NCI-H2171 treated with DMSO at 0.1 percent for 48 hours (cell line): Measurements from ENCODE around the gene NLGN1.

Source experiments
- DNase-seq: peaks from one replicate; lab custom pipeline; 2025; lab: John Stamatoyannopoulos, UW

NLGN1 gene

DNA sequence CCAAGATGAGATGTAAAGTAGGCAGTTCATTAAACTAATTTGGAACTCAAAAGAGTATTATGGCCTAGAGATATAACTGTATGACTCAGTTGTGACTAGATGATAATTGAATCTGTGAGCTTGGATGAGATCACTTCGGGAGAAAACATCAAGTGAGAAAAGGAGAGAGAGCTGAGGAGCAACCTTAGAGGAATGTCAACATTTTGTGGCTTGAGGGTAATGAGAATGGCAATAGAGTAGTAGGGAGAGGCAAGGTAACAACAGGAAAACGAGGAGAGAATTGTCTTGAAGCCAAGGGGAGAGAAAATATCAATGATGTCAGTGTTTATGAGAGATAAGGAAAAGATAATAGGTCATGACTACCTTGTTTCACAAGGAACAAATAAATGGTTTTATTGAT lies 580.2 kb downstream of the NLGN1 start:
- no peak for DNase-seq

DNA sequence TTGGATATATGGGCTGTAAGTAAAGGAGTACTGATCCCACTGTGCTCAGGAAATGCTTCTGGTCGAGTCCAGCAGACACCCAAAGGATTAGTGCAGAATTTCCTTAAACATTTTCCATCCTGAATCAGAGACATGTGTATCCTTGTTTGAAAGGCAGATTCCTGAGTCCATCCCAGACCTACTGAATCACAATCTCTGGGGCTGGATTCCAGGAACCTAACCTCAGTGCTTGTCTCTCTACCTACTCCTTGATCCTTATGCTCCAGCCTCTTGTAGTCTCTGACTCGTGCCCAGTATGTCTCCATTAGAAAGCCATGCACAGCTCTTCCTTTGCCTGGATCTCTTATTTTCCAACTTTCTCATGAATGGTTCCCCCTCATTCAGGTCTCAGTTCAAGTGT lies 585.8 kb downstream of the NLGN1 start:
- DNase-seq, result no peak

DNA sequence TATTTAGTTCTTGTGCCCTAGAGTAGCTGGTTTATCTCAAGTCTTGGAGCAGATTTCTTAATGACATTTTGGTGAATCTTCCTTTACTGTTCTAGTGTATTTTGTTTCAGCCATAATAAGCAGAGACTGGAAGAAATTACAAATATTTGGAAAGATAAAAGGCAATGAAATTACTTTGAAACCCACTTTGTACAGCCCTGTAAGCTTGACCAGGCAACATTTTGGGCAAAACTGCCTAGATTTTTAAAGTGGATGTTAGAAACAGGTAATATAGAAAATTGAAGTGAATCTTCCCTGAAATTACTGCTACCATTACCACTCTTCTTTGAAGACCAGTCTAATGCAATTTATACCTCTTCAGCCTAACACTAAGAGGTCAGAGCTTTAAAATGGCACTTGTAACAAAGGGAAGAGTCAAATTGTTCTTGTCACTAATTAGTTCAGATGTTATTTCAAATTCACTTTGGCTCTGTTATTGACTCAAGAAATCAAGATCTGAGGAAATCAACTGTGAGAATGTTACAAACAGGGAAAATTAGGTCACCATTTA lies 589.4 kb downstream of the NLGN1 start:
- DNase-seq, result no peak

DNA sequence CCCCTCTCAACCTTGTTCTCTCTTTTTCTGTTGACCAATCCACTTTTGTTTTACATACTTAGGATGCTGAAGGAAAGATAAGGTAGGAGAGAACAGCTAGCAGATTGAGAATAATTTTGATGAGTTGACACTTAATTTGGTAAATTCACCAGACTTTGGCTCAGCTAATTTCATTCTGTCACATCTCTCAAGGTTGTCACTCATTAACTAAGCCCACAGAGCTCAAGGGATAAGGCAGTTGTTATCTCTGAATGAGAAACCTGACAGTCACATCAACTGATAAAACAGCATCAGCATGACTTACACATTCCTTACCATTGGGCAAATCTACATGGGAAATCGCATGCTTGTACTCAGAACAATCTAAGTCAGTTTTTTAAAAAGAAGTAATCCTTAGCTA lies 591.4 kb downstream of the NLGN1 start:
- no peak for DNase-seq

DNA sequence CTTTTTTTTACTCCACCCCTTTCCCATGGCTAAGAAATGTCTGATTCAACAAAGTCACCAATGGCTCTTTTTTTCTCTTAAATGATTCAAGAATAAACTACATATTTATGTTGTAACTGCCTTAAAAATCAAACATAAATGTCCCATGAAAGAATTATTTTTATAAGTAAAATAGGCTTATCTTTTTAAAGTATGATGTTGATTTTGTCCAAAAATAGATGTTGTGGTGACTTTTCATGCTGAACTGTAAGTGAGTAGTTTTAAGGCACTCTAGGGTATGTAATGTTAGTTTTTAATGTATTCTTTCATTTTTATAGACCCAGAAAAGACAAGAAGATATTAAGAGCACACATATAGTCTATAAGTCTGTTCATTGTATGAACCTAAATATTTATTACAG lies 594.9 kb downstream of the NLGN1 start:
- no peak for DNase-seq

DNA sequence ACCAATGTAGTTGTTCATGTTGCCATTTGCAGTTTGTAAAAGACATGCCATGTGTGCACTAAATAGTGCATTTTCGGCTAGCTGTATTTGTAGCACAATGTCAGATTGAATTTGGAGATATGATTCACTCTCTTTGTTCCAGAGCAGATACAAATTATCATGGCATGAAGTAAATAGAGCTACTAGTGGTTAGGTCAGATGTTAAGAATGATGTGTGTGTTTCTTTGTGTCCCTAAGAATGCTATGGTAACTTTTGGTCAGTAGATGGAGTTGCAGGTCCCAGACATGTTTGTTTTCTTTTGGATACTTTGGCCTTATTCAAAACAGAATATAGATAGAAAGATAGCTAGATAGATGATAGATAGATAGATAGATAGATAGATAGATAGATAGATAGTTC lies 595.8 kb downstream of the NLGN1 start:
- peak; percentile 13 for DNase-seq

DNA sequence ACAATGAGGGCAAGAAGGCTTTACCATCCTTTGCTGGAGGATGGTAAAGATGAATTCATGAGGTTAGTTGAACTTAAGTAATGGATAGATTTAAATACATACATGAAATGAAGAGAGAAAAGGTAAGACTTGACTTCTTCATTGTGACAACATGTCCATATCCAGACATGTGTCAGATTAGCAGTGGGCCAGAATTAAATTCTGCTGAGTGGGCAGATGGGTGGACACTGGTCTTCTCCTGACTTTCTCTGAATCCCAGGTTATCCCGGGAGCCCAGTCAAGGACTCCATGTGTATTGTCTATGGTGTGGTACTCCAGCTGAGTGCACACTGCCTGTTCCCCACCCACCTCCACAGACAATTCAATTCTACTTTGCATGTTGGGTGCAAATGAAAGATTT lies 603.1 kb downstream of the NLGN1 start:
- DNase-seq, result no peak

DNA sequence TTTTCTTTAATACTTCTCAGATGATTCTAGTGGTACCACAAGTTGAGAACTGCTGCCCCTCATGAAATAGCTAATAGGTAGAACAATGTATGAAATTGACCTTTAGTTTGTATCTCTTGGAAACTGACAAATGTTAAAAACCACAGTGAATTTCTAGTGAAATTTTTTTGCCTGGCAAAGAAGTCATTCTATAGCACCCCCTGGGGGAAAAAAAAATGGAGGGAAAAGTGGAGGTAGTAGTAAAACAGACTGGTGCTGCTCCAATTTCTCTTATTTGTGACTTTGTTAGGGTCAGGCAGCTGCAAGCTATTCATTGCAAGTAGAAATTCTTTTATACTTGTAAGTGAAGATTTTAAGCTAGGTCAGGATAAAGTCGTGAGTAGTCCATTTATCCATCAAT lies 605.0 kb downstream of the NLGN1 start:
- peak; percentile 7 for DNase-seq

DNA sequence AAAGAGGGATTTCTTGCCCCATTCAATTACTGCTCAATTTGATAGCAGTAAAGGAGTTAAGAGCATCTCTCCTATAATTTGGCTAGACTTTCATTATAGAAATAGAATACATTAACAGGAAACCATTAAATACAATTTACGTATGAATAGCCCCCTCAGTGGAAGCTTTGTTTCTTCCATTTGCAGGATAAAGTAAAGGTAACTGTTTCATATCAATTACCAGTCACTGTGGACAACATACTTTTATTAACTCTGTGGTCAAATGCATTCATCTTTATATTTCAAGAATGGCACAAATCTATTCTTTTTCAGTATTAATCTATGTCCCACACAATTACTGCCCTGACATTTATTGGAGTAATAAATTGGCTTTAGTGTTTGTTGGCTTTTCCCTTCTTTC lies 613.4 kb downstream of the NLGN1 start:
- no peak for DNase-seq

DNA sequence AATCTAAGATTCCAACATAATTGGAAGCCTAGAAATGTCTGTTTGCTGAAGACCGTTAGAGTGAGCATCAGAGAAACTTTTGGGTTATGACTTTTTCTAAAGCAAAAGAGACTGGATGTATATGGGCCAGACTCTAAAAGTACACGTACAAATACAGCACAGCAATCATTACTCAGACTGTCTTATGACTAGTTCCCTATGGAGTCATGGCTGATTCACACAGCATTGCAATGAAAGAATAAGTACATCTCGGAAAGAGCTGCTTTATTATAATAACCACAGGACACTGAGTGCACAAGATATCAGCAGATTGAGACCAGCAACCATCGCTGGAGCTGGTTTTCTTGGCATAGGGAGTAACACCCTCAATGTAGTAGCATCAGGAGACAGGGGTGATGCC lies 618.6 kb downstream of the NLGN1 start:
- DNase-seq, result no peak

DNA sequence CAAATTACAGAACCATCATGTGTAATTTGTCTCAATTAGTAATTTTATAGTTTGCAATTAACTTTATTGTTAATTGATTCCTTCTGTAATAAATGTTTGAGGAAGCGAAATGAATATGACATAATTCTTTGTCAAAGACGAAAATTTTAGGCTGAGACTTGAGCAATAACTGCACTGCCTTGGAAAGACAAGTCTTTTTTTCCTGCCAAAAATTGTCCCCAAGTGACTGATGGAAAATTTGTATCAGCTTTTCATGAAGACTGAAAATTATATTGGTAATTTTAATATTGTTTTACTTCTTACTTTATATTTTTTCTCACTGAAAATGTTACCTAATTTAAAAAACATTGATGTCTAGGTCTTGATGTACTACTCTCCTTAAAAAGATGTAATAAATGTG lies 622.6 kb downstream of the NLGN1 start:
- no peak for DNase-seq

DNA sequence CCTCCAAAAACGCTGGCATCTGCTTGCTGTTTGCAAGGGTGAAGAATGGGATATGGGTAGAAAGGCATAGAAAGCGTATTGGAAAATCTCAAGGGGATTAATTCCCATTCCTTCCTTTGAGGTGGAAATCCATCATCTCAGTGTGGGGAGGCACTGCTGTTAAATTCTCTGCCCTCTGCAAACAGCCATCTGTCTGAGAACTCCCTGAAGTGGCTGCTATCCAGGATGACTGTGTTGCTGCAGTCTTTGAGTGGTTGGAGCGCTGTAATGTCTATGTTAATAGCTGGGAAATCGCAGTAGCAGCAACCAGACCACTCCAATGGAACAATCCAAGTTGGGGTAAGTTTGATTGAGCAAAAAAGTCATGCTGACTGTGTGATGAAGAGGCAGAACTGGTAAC lies 625.9 kb downstream of the NLGN1 start:
- peak; percentile 96 for DNase-seq

DNA sequence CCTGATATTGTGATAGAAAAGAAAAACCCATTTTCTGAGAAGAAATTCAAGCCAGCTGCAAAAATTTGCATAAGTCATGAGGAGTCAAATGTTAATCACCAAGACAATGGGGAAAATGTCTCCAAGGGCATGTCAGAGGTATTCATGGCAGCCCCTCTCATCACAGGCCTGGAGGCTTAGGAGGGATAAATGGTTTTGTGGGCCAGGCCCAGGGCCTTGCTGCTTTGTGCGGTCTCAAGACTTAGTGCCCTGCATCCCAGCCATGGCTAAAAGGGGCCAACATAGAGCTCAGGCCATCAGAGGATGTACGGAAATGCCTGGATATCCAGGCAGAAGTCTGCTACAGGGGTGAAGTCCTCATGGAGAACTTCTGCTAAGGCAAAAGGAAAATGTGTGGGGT lies 631.1 kb downstream of the NLGN1 start:
- DNase-seq, result no peak

DNA sequence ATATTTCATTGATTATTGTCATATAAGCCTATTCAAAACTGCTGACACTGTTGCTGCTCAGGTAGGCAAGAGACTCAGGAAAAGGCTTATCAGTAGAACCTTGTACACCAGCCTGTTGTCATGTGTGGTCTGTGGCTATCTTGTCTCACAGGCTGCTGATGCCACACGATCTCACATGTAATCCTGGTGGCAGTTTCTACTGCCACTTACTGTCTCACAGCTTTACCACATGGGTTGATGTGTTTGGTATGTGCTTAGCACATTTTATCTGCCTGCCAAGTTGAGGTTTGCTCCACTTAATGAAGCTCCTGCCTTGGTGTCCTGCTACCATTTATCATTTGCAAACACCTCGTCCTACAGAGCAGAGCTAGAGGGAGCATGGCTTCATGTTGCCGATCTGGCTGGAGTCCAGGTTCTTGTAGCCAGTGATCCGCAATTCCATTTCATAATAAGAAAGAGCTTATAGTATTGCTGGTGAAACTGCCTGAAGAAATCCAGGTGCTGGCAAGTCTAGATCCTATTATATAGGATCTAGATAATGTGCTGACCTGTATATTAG lies 637.9 kb downstream of the NLGN1 start:
- DNase-seq, result peak; percentile 65

DNA sequence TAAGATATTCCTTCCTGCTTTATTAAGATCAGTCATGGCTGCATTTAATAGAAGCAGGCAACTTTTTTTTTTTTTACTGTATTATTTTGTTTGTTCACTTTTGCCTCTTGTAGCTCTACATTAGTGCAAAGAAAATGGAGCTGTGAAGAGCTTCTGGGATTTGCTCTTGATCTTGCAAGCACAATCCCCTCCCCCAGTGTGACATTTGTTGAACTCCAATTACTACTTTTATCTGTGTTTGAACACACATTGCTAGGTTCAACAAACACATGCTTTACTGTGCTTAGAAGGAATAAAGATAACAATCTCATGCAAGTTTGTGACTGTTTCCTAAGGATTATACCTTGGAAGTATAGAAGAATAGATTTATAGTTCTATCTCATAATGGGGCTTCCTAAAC lies 648.8 kb downstream of the NLGN1 start:
- no peak for DNase-seq

DNA sequence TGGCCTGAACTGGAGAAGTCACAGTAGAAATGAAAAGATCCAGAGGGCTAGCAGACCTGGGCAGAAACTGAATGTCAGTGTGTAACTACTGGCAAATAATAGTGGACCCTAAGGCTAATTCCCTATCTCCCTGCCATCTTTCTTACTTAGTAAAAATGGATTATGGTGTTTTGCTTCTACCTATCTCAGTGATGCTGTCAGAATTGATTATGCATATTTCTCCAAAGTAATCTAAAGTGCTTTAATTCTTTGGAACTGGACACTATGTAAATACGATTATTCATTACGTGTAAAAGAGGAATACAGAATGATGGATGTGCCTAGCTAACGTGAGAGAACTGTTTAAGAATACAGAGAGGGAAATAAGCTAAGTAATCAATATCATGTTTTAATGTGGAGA lies 651.9 kb downstream of the NLGN1 start:
- no peak for DNase-seq

DNA sequence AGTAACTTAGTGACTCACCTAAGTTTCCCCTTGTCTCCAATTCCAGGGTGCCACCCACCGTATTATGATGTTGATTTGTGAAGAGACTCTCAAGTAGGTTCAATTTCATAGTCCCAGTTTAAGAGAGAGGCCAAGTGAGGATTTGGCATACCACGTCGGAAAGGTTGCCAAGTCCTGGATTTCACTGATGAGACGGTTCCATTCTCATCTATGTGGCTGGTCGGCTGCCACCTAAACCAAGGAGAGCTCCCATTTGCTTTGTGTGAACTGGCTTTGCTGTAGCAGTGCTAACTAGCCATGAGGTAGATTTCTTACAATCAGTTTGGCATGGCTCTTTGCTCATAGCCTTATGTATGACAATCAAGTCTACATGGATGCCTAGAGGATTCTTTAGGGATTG lies 653.6 kb downstream of the NLGN1 start:
- no peak for DNase-seq

DNA sequence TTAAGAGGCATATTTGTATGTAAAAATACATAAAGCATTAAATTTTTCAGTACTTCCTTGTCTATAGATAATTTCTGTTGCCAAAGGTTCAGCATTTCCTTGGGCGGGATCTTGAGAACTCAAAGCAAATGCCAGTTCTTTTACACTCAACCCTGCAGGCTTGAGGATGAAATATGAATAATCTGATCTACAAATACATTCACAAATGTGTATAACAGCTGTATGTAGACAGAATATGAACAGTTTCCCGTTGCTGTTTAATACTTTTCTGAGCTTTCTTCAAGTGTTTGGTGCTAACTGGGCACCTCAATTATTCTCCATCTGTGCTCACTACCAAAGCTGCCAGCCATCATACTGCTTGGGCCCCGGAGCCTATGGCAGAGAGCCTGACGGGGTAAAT lies 661.3 kb downstream of the NLGN1 start:
- DNase-seq, result no peak

DNA sequence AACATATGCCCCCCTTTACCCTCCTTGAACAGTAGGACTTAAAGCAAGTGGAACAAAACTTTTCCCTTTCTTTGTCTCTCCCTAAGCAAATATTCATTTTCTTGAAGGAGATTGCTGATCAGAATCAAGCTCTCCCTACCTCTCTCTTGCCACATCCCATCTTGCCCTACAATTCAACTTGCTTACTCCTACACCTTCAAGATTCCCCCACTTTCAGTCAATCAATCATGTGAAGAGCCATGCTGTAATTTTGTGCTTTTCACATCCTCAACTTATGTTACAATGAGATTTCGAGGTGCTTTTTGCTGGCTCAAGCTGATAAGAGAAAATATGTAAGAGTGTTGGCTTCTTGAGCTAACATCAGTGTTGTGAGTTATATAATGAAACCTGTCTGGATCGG lies 662.9 kb downstream of the NLGN1 start:
- DNase-seq, result no peak

DNA sequence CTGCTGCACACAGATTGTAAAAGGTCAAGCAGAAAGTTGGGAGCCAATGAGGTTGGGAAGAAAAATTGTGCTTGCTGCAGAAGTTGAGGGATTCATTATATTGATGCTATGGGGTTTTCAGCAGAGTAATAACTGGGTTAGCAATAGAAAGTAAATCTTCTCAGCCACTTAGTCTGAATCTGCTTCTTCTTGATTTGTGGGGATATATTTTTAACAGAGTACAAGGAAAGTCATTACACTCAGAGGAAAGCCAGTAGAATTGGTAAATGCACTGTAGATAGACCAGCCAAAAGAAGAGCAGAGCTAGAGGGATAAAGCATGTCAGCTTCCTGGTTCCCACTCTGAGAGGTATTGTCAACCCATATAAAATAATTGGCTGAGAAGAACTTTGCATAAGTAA lies 663.6 kb downstream of the NLGN1 start:
- DNase-seq, result no peak

DNA sequence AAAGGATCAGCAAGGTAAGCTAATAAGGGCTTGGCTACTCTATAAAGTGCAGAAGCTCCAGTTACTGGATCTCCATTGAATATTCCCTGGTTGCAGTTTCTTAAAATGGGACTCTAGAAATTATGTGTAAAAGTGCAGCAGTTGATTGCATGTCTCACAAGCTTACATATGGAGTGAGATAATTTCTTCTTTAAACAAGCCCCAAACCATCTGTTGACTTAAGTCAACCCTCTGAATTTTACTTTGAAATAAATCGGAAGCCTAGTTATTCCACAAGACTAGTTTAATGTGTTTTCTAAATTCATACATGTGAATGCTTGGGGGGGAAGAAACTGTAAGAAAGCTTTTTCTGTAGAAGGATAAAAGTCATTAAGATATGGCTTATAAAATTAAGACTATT lies 664.2 kb downstream of the NLGN1 start:
- peak; percentile 39 for DNase-seq

DNA sequence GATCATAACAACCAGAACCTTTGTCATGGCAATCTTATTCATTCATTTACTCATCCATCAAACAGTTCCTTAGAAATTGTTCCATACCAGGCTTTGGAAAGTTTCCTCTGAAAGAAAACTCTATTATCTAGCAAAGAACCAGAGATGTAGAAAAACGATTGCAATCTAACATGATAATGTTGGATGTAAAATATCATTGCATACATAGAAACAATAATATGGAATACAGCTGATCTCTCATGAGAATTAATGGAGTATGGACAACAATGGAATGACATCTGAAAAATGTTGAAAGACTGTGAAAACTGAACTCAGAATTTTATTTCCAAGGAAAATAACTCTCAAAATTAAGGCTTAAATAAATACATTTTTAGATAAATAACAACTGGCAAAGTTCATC lies 665.4 kb downstream of the NLGN1 start:
- no peak for DNase-seq

DNA sequence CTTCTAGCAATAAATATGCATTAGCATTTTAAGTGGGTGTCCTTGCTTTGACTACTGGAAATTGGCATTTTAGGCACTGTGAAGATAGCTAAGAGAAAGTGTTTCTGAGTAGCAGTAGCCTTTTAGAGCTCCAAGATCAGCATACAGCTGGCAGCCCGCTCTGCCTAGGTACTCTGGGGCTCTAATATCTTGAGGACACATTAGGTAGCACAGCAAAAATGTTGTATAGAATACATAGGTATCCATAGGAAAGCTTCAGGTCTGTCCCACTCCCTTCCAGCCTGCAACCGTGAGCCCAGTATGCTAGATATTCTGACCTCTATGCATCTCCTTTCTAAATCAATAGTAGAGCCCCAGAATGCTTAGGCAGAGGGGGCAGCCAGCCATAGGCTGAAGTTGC lies 670.5 kb downstream of the NLGN1 start:
- no peak for DNase-seq

DNA sequence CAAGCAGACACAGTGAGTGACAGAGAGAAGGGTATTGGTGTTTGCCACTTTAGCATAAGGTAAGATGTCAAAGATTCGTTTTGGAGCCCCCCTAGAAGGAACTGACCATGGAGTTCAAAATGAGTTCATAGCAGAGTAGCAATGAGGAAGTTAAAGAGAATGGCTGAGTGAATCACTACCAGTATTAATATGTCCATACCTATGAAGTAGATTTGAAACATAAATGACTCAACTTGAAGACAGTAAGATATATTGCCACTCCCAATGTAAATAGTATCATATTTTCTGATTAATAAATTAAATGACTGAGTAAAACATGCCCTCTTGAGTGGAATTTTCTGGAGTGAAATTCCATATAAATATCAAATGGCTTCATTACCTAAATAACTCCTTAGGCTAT lies 675.1 kb downstream of the NLGN1 start:
- DNase-seq, result no peak

DNA sequence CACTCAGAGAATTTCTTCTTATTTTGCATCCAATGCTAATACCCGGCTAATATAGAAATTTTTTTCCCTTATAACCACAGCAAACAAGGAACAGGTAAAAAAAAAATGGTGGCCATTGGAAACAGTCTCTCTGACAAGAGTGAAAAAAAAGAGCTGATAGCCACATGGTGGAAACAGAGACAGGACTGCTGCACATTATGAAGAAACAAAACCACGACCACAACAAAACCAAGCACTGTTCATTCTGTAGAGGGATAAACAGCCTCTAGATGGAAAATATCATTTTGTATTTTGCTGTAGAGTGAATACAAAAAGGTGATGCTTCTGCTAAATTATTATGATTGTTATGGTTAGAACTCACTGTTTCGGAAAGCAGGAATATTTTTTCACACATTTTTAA lies 686.2 kb downstream of the NLGN1 start:
- no peak for DNase-seq
